Measurements from ENCODE around the gene GSDMA.

GRCh38 chr17:39922006-39922405 is 40.8 kb upstream of the GSDMA start:
- TF ChIP-seq POLR2A (IDR thresholded peaks at IDR 0.05; ENCODE audit: low read length) (no peak), GATA1 (IDR thresholded peaks at IDR 0.05; ENCODE audit: low read depth, low read length) (no peak)
